ENCODE measurements around the gene HNRNPC.

Gene HNRNPC

GRCh38 chr14:21192875-21193535 is 76.2 kb downstream of the HNRNPC start:
- no peak for DNase-seq (ENCODE audit: low read depth, low spot score)

GRCh38 chr14:21192447-21192822 is 76.8 kb downstream of the HNRNPC start:
- no peak for DNase-seq (ENCODE audit: low read depth, low spot score)

GRCh38 chr14:21191809-21192446 is 77.3 kb downstream of the HNRNPC start:
- DNase-seq (ENCODE audit: low read depth, low spot score) = no peak

GRCh38 chr14:21191261-21191808 is 77.9 kb downstream of the HNRNPC start:
- DNase-seq (ENCODE audit: low read depth, low spot score) = no peak

- DNase-seq (ENCODE audit: low read depth, low spot score) = peak; percentile 31
Observed at GRCh38 chr14:21185491-21185890, 83.8 kb downstream of the HNRNPC start.

GRCh38 chr14:21184254-21184653 is 85.0 kb downstream of the HNRNPC start:
- no peak for DNase-seq (ENCODE audit: low read depth, low spot score)

GRCh38 chr14:21182166-21182565 is 87.1 kb downstream of the HNRNPC start:
- no peak for DNase-seq (ENCODE audit: low read depth, low spot score)

- no peak for DNase-seq (ENCODE audit: low read depth, low spot score)
Observed at GRCh38 chr14:21171128-21171527, 98.1 kb downstream of the HNRNPC start.

- no peak for DNase-seq (ENCODE audit: low read depth, low spot score)
Observed at GRCh38 chr14:21169573-21169972, 99.7 kb downstream of the HNRNPC start.

- DNase-seq (ENCODE audit: low read depth, low spot score) = no peak
Observed at GRCh38 chr14:21168055-21168454, 101.2 kb downstream of the HNRNPC start.

- DNase-seq (ENCODE audit: low read depth, low spot score) = peak; percentile 13
Observed at GRCh38 chr14:21165670-21166069, 103.6 kb downstream of the HNRNPC start.

- peak; percentile 23 for DNase-seq (ENCODE audit: low read depth, low spot score)
Observed at GRCh38 chr14:21165002-21165605, 104.1 kb downstream of the HNRNPC start.

- no peak for DNase-seq (ENCODE audit: low read depth, low spot score)
Observed at GRCh38 chr14:21163871-21164291, 105.4 kb downstream of the HNRNPC start.

GRCh38 chr14:21162081-21162480 is 107.2 kb downstream of the HNRNPC start:
- DNase-seq (ENCODE audit: low read depth, low spot score) = no peak

GRCh38 chr14:21160061-21160610 is 109.1 kb downstream of the HNRNPC start:
- no peak for DNase-seq (ENCODE audit: low read depth, low spot score)

Measured in smooth muscle cell of the brain vasculature (primary cell).